Measurements from ENCODE around the gene ISLR2.

DNA sequence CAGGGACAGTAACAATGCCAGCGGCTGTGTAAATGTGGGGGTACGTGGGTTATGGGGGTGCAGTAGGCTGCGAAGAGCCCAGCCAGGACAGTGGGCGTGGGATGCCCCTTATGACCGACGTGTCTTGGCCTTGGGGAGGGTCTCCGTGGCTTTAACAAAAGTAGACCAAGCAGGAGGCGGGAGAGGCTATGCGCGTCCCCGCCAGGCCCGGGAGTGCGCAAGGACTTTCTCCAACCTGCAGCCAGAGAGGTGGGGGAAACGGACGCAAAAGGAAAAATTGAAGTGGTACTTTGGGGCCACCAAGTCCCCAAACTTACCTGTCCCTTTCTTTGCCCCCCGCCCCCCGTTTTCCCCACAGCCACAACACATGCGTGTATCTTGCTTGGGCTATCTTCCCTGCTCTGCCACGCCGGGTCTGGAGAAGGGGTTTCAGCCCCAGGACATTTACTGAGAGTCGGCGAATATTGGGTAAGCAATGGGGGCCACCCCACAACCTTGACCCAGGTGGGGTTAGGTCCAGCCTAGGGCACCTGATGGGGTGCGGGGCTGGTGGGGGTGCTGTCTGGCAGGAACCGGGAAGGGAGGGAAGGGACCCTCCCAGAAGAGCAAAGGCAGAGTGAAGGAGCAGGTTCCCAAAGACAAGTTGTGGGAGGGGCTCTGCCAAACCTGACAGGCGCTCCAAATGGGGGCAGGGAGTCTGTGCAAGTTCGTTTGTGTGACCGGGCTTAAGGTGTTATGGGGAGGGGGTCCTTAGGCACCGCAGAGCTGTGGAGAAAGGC, 652 bp downstream of the ISLR2 start:
- TF ChIP-seq POLR2AphosphoS5 (IDR thresholded peaks at IDR 0.05) = no peak
- TF ChIP-seq CTCF (IDR thresholded peaks at IDR 0.05) = no peak
- no peak for TF ChIP-seq POLR2A (IDR thresholded peaks at IDR 0.05)
